Aorta (tissue), 5 donors: ENCODE results near the gene ATP1A3. TPM values are rescaled to one million over a fixed set of nuclear protein-coding genes. Genes with fewer than 3 reads are reported as not detected.

Experiments
- ATAC-seq: fragments of 200-7000 bp; cut with Tn5 transposase; one replicate; pipeline ENCODE4 v1.9.1; 2022; ENCODE audit warnings: moderate library complexity; ENCODE audit not compliant: low FRiP score
- DNase-seq, 2 donors: peaks; one replicate each; pipeline ENCODE4 v3.0.0-alpha.2; 2020
- H3K27ac ChIP-seq, 2 donors: one replicate each; pipeline ENCODE4 v1.5.1; 2013; ENCODE audit warnings: low read length in 2 of 2, mild to moderate bottlenecking in 2 of 2, moderate library complexity in 2 of 2, control low read depth in 1 of 2, inconsistent platforms in 1 of 2, low read depth in 1 of 2
- H3K27me3 ChIP-seq, 2 donors: one replicate each; pipeline ENCODE4 v1.6.1; 2013; ENCODE audit warnings: control low read depth in 1 of 2, low read length in 1 of 2, mild to moderate bottlenecking in 1 of 2, moderate library complexity in 1 of 2; ENCODE audit not compliant: insufficient read depth in 2 of 2, control insufficient read depth in 1 of 2
- H3K36me3 ChIP-seq, 2 donors: one replicate each; pipeline ENCODE4 v1.6.1; 2013; ENCODE audit warnings: control low read depth in 1 of 2, low read length in 1 of 2, mild to moderate bottlenecking in 1 of 2; ENCODE audit not compliant: insufficient read depth in 2 of 2, control insufficient read depth in 1 of 2
- H3K4me1 ChIP-seq, 2 donors: one replicate each; pipeline ENCODE4 v1.6.1; 2013; ENCODE audit warnings: low read length in 2 of 2, control low read depth in 1 of 2, mild to moderate bottlenecking in 1 of 2, moderate library complexity in 1 of 2; ENCODE audit not compliant: insufficient read depth in 2 of 2, control insufficient read depth in 1 of 2
- H3K4me3 ChIP-seq, 2 donors: one replicate each; pipeline ENCODE4 v1.5.1; 2013; ENCODE audit warnings: low read length in 2 of 2, control low read depth in 1 of 2, mild to moderate bottlenecking in 1 of 2
- H3K9me3 ChIP-seq: one replicate; pipeline ENCODE4 v1.6.1; 2013; ENCODE audit warnings: mild to moderate bottlenecking, low read length; ENCODE audit not compliant: control insufficient read depth
- WGBS, 2 donors: extraction: QIAGEN DNeasy Blood & Tissue Kit; methylation state at CpG; one replicate each; pipeline ENCODE4 v1.1.7; 2013; 5-methylcytosine and 5-hydroxymethylcytosine counted together
- intact Hi-C, 2 donors: fragments of 100-400 bp; cut with DNase I; formaldehyde crosslinking; loops; one replicate each; pipeline versions ENCODE4 v1.14.2 to v1.15.0; 2022
- polyA plus RNA-seq, 2 donors: library from polyadenylated mRNA; stranded (reverse); fragments of 200-250 nt; gene quantifications; one replicate each; pipeline ENCODE4 v1.2.3, GENCODE V29; 2013
- total RNA-seq, 2 donors: library from RNA; stranded (reverse); fragmentation: NEBNext Ultra II Directional; extraction: Animal tissue kit (Norgen Biotek cat#: 25700); gene quantifications; one replicate each; pipeline ENCODE4 v1.2.1, GENCODE V29; 2021
- donor health status: healthy with polysubstance abuse.
- donor health status: Bipolar disorder and iron deficiency.
- donor health status: DM: no; HTN: no; CAD: no.
- donor health status: DM: no; HTN: no; CAD: no.
- donor health status: DM: yes; HTN: yes; CAD: no.

The ATP1A3 gene
- total and polyA plus RNA-seq, 4 donors: 0.38 TPM; not detected in 3

GRCh38 chr19:41977916-41978315, 16.1 kb downstream of the ATP1A3 start:
- no peak for ATAC-seq
- WGBS, 2 donors: 82 to 86% methylated on average over 22 of the region's 22 CpGs
- intact Hi-C loops: no loop called here

GRCh38 chr19:41974652-41975051, 19.4 kb downstream of the ATP1A3 start:
- Histone ChIP-seq H3K4me1 (no peaks in the 10 kb centered on the region), H3K4me3 (no peak overlapping the region), H3K27me3 (no peaks in the 10 kb centered on the region), H3K9me3 (no peaks in the 10 kb centered on the region), H3K36me3 (no peaks in the 10 kb centered on the region), H3K27ac (no peak overlapping the region)
- no peak for DNase-seq
- WGBS, 2 donors: 68 to 82% methylated on average over 8 of the region's 8 CpGs
- intact Hi-C loops: no loop called here
- ATAC-seq: no peak

More at GRCh38 chr19:41977916-41978315, 16.1 kb downstream of the ATP1A3 start:
- DNase-seq: no peak
- H3K27ac ChIP-seq: no peak overlapping the region
- no peaks in the 10 kb centered on the region for H3K27me3 ChIP-seq
- no peaks in the 10 kb centered on the region for H3K4me1 ChIP-seq
- H3K36me3 ChIP-seq: no peaks in the 10 kb centered on the region
- H3K4me3 ChIP-seq: no peak overlapping the region
- no peaks in the 10 kb centered on the region for H3K9me3 ChIP-seq

GRCh38 chr19:41971363-41971762, 22.7 kb downstream of the ATP1A3 start:
- Histone ChIP-seq H3K27ac (no peak overlapping the region), H3K27me3 (no peaks in the 10 kb centered on the region), H3K9me3 (no peaks in the 10 kb centered on the region), H3K36me3 (no peaks in the 10 kb centered on the region), H3K4me1 (no peaks in the 10 kb centered on the region), H3K4me3 (no peak overlapping the region)
- DNase-seq (no peak), ATAC-seq (no peak)
- intact Hi-C loops: no loop called here
- WGBS, 2 donors: 78 to 84% methylated on average over 11 of the region's 11 CpGs

GRCh38 chr19:41969772-41970458, 24.1 kb downstream of the ATP1A3 start:
- ATAC-seq (no peak), DNase-seq (no peak)
- intact Hi-C loops: no loop called here
- WGBS, 2 donors: 88 to 93% methylated on average over 19 of the region's 19 CpGs
- H3K9me3 ChIP-seq: no peaks in the 10 kb centered on the region
- H3K36me3 ChIP-seq: no peaks in the 10 kb centered on the region
- H3K4me1 ChIP-seq: no peaks in the 10 kb centered on the region
- no peak overlapping the region for H3K4me3 ChIP-seq
- H3K27ac ChIP-seq: no peak overlapping the region
- H3K27me3 ChIP-seq: no peaks in the 10 kb centered on the region

GRCh38 chr19:41968751-41969595, 25.1 kb downstream of the ATP1A3 start:
- intact Hi-C loops: no loop called here
- Histone ChIP-seq H3K27me3 (no peaks in the 10 kb centered on the region), H3K9me3 (no peaks in the 10 kb centered on the region), H3K4me1 (no peaks in the 10 kb centered on the region), H3K4me3 (no peak overlapping the region), H3K36me3 (no peaks in the 10 kb centered on the region), H3K27ac (no peak overlapping the region)
- no peak for ATAC-seq
- DNase-seq: no peak
- 83 to 86% methylated on average over 28 of the region's 28 CpGs for WGBS, 2 donors

DNA sequence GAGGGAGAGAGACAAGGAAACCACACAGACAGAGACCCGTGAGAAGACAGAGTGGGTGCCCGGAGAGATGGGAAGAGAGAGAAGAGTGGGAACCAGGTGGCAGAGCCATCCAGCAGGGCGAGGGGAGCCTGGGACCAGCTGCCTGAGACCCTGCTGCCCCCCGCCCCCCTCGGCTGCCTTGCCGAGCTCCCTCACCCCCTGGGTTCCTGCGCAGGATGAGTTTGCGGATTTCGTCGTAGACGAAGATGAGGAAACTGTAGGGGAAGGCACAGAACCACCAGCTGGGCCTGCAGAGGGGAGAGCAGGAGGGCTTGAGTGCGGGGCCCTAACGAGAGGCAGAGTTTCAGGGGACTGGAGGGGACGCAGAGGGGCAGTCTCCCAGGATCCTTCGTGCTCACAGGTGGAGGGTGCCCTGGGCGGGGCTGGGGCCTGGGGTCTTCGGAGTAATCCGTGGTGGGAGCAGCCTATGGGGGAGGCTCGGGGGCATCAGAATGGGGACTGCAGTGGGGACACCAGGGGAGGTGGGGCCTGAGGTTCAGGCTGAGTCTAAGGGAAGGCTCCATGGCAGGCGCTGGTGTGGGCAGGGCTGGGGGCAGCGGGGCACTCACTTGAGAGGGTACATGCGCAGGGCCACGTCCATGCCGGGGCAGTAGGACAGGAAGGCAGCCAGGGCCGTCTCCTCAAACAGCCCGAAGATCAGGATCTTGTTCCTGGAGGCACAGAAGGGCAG, 26.8 kb downstream of the ATP1A3 start:
- intact Hi-C loops: no loop called here
- no peak overlapping the region for H3K27ac ChIP-seq
- H3K4me3 ChIP-seq: no peak overlapping the region
- H3K36me3 ChIP-seq: no peaks in the 10 kb centered on the region
- H3K9me3 ChIP-seq: no peaks in the 10 kb centered on the region
- 70 to 74% methylated on average over 26 of the region's 26 CpGs for WGBS, 2 donors
- H3K27me3 ChIP-seq: no peaks in the 10 kb centered on the region
- ATAC-seq: no peak
- H3K4me1 ChIP-seq: no peaks in the 10 kb centered on the region
- DNase-seq: no peak

DNA sequence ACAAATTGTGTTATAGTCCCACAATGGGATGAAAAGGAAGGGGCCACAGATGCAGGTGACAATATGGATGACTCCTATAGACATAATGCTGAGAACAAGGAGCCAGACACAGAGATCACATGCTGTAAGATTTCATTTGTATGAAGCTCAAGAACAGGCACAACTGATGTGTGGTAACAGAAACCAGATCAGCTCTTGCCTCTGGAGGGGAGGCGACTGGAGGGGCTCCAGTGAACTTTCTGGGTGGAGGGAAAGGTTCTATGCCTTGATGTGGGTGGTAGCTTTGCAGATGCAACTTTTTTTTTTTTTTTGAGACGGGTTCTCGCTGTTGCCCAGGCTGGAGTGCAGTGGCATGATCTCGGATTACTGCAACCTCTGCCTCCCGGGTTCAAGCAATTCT, 28.9 kb downstream of the ATP1A3 start:
- Histone ChIP-seq H3K4me3 (no peak overlapping the region), H3K27me3 (no peaks in the 10 kb centered on the region), H3K4me1 (no peaks in the 10 kb centered on the region), H3K27ac (no peak overlapping the region), H3K36me3 (no peaks in the 10 kb centered on the region), H3K9me3 (no peaks in the 10 kb centered on the region)
- intact Hi-C loops: no loop called here
- 68 to 74% methylated on average over 5 of the region's 5 CpGs for WGBS, 2 donors
- DNase-seq (no peak), ATAC-seq (no peak)

- no peak overlapping the region for H3K4me3 ChIP-seq
- ATAC-seq (no peak), DNase-seq (no peak)
- H3K9me3 ChIP-seq: no peaks in the 10 kb centered on the region
- H3K4me1 ChIP-seq: no peaks in the 10 kb centered on the region
- H3K36me3 ChIP-seq: peaks cover 0 to 2% of the 10 kb centered on the region in 2 donors
- 95% methylated on average over 5 of the region's 5 CpGs for WGBS, 2 donors
- intact Hi-C loops: no loop called here
- no peaks in the 10 kb centered on the region for H3K27me3 ChIP-seq
- H3K27ac ChIP-seq: no peak overlapping the region
Measured at GRCh38 chr19:41960973-41961372, 33.1 kb downstream of the ATP1A3 start.
